ENCODE data around the gene SUSD3. TPM values are rescaled to one million over a fixed set of nuclear protein-coding genes. Genes with fewer than 3 reads are reported as not detected.
A peak's percentile ranks its signal among the peaks of the same experiment; 100 is the strongest.

Gene SUSD3
- total RNA-seq, 2 experiments from 2014 or later: 33.9 to 35.6 TPM

- Histone ChIP-seq H3K27me3 (ENCODE audit: control insufficient read depth in 1 of 2, insufficient read depth in 2 of 2, low read length in 2 of 2) (no peaks in the 10 kb centered on the region), H3K27ac (ENCODE audit: low read depth in 1 of 2, low read length in 2 of 2) (no peak overlapping the region), H3K4me3 (ENCODE audit: low read length) (no peak overlapping the region), H3K36me3 (ENCODE audit: insufficient read depth, low read length) (peaks cover 88% of the 10 kb centered on the region), H3K4me1 (ENCODE audit: insufficient read depth, low read length) (peaks cover 22% of the 10 kb centered on the region), H3K9me3 (ENCODE audit: control insufficient read depth in 1 of 2, insufficient read depth in 1 of 2, low read length in 2 of 2) (no peaks in the 10 kb centered on the region)
- peak in 1 of 14 experiments; percentile 20 for DNase-seq
- ATAC-seq (ENCODE audit: poor library complexity): no peak
- Mint-ChIP-seq H3K4me3 (no peak overlapping the region), H3K9me3 (no peaks in the 10 kb centered on the region), H3K27me3 (no peaks in the 10 kb centered on the region), H3K4me1 (ENCODE audit: low read depth) (peaks cover 13% of the 10 kb centered on the region), H3K36me3 (ENCODE audit: low read depth) (peaks cover 90% of the 10 kb centered on the region), H3K27ac (peak overlapping the region; percentile 17)
- no peak for TF ChIP-seq CTCF (IDR thresholded peaks at IDR 0.05)
- POLR2A ChIA-PET: interaction anchor here (1.1 to 1.5 kb wide), 2 partner anchors 10 to 14 kb away, joined by 3 to 4 read pairs; no protein-coding TSS in a partner anchor
- intact Hi-C loops (cut with DNase I, micrococcal nuclease): no loop called here
- CTCF ChIA-PET: no interaction called here
Measured at GRCh38 chr9:93010704-93011103, 47.8 kb upstream of the SUSD3 start.

GRCh38 chr9:93011114-93011513 is 47.4 kb upstream of the SUSD3 start:
- DNase-seq (no peak), ATAC-seq (ENCODE audit: poor library complexity) (no peak)
- ChIA-PET POLR2A (interaction anchor here (1.1 kb wide), 1 partner anchor 10 kb away, joined by 4 read pairs; no protein-coding TSS in a partner anchor), CTCF (no interaction called here)
- no peaks in the 10 kb centered on the region for H3K9me3 Mint-ChIP-seq
- H3K27me3 Mint-ChIP-seq: no peaks in the 10 kb centered on the region
- H3K36me3 Mint-ChIP-seq (ENCODE audit: low read depth): peaks cover 90% of the 10 kb centered on the region
- TF ChIP-seq CTCF (IDR thresholded peaks at IDR 0.05): no peak
- H3K4me1 Mint-ChIP-seq (ENCODE audit: low read depth): peaks cover 9% of the 10 kb centered on the region
- H3K27ac Mint-ChIP-seq: peak overlapping the region; percentile 64
- H3K36me3 ChIP-seq (ENCODE audit: insufficient read depth, low read length): peaks cover 88% of the 10 kb centered on the region
- no peak overlapping the region for H3K4me3 Mint-ChIP-seq
- no peaks in the 10 kb centered on the region for H3K9me3 ChIP-seq (ENCODE audit: control insufficient read depth in 1 of 2, insufficient read depth in 1 of 2, low read length in 2 of 2)
- H3K27me3 ChIP-seq (ENCODE audit: control insufficient read depth in 1 of 2, insufficient read depth in 2 of 2, low read length in 2 of 2): no peaks in the 10 kb centered on the region
- H3K4me1 ChIP-seq (ENCODE audit: insufficient read depth, low read length): peaks cover 22% of the 10 kb centered on the region
- intact Hi-C loops (cut with DNase I, micrococcal nuclease): no loop called here
- no peak overlapping the region for H3K4me3 ChIP-seq (ENCODE audit: low read length)
- H3K27ac ChIP-seq (ENCODE audit: low read depth in 1 of 2, low read length in 2 of 2): no peak overlapping the region

- H3K27ac ChIP-seq (ENCODE audit: low read depth in 1 of 2, low read length in 2 of 2): peak overlapping the region in 1 of 2 donors; percentile 17
- ATAC-seq (ENCODE audit: poor library complexity): no peak
- peak in 3 of 14 experiments; percentile 1 to 26 (median 15) for DNase-seq
- H3K27me3 ChIP-seq (ENCODE audit: control insufficient read depth in 1 of 2, insufficient read depth in 2 of 2, low read length in 2 of 2): no peaks in the 10 kb centered on the region
- no peak overlapping the region for H3K4me3 ChIP-seq (ENCODE audit: low read length)
- Mint-ChIP-seq H3K27ac (peak overlapping the region; percentile 58), H3K9me3 (no peaks in the 10 kb centered on the region), H3K27me3 (no peaks in the 10 kb centered on the region), H3K4me1 (ENCODE audit: low read depth) (peaks cover 8% of the 10 kb centered on the region), H3K36me3 (ENCODE audit: low read depth) (peaks cover 91% of the 10 kb centered on the region), H3K4me3 (no peak overlapping the region)
- intact Hi-C loops (cut with DNase I, micrococcal nuclease): no loop called here
- ChIA-PET POLR2A (interaction anchor here (0.6 to 4.5 kb wide), 4 partner anchors 12 to 23 kb away, joined by 3 to 23 read pairs (median 12); no protein-coding TSS in a partner anchor), CTCF (interaction anchor here (2.0 kb wide), 1 partner anchor 10 kb away, joined by 7 read pairs; no protein-coding TSS in a partner anchor)
- no peaks in the 10 kb centered on the region for H3K9me3 ChIP-seq (ENCODE audit: control insufficient read depth in 1 of 2, insufficient read depth in 1 of 2, low read length in 2 of 2)
- H3K4me1 ChIP-seq (ENCODE audit: insufficient read depth, low read length): peaks cover 21% of the 10 kb centered on the region
- no peak for TF ChIP-seq CTCF (IDR thresholded peaks at IDR 0.05)
- peaks cover 90% of the 10 kb centered on the region for H3K36me3 ChIP-seq (ENCODE audit: insufficient read depth, low read length)
Measured at GRCh38 chr9:93012963-93013855, 45.3 kb upstream of the SUSD3 start.

Measured in CD4-positive, alpha-beta T cell (primary cell).